Endothelial cell of umbilical vein (primary cell): ENCODE measurements around the gene TRIM17. TPM values are rescaled to one million over a fixed set of nuclear protein-coding genes. Genes with fewer than 3 reads are reported as not detected.

Experiments used
- BruUV-seq: library from RNA; stranded (reverse); fragments of 400-500 nt; replicated peaks from 2 replicates; lab custom pipeline; 2021; lab: Mats Ljungman, UMichigan
- CTCF ChIA-PET: fragments of 300-600, 350-600 bp; sonication (Branson Sonifier 250); formaldehyde crosslinking; loops from one replicate; lab custom pipeline; 2021; ENCODE audit warnings: antibody characterized with exemption, inconsistent platforms; lab: Charles Lee
- POLR2A ChIA-PET: fragments of 300-600, 350-600 bp; sonication (Branson Sonifier 250); formaldehyde crosslinking; loops from one replicate; lab custom pipeline; 2021; ENCODE audit warnings: antibody characterized with exemption, inconsistent platforms; lab: Charles Lee
- DNase-seq: peaks from one replicate; pipeline ENCODE4 v3.0.0-alpha.2; 2011; ENCODE audit warnings: low read depth, low spot score
- FAIRE-seq: peaks from 2 replicates; lab custom pipeline; 2011; peaks lifted over from hg19 to GRCh38; lab: Jason Lieb, UNC
- H2AFZ ChIP-seq: 2 replicates; pipeline ENCODE4 v1.6.0; 2012; ENCODE audit warnings: low read depth, low read length, control low read depth, inconsistent platforms
- H3K27ac ChIP-seq: 2 replicates; pipeline ENCODE4 v1.5.1; 2011; ENCODE audit warnings: low read depth, mild to moderate bottlenecking, control low read depth, low read length, moderate library complexity; ENCODE audit not compliant: insufficient read depth
- H3K27me3 ChIP-seq, 2 experiments: 2 replicates each; pipeline versions ENCODE4 v1.6.0 to v1.6.1; 2011; ENCODE audit warnings: low read length in 2 of 2, mixed read lengths in 1 of 2; ENCODE audit not compliant: control insufficient read depth in 2 of 2, insufficient read depth in 2 of 2
- H3K36me3 ChIP-seq, 2 experiments: 2 replicates in 1 of 2; 3 replicates in 1 of 2; pipeline ENCODE4 v1.5.1; 2011; ENCODE audit warnings: low read length in 2 of 2, mild to moderate bottlenecking in 1 of 2, moderate library complexity in 1 of 2; ENCODE audit not compliant: control insufficient read depth in 2 of 2, insufficient read depth in 2 of 2; ENCODE audit errors: extremely low read depth in 1 of 2
- H3K4me1 ChIP-seq: 3 replicates; pipeline ENCODE4 v1.5.1; 2011; ENCODE audit warnings: mild to moderate bottlenecking, low read length; ENCODE audit not compliant: control insufficient read depth, insufficient read depth; ENCODE audit errors: extremely low read depth
- H3K4me2 ChIP-seq: 2 replicates; pipeline ENCODE4 v1.6.1; 2011; ENCODE audit warnings: low read length, control low read depth, mixed read lengths; ENCODE audit not compliant: insufficient read depth
- H3K4me3 ChIP-seq, 3 experiments: fragments of 200-600 bp in 1 of 3; sonication (generic), shearing (Covaris generic) in 1 of 3; replicated peaks in 1 of 3; 2 replicates each; pipeline ENCODE4 v1.5.1; 2011 to 2016; ENCODE audit warnings: control low read depth in 3 of 3, low read length in 3 of 3, mild to moderate bottlenecking in 2 of 3, inconsistent platforms in 1 of 3, low read depth in 1 of 3, moderate library complexity in 1 of 3; ENCODE audit not compliant: insufficient read depth in 1 of 3
- H3K79me2 ChIP-seq: 2 replicates; pipeline ENCODE4 v1.6.0; 2012; ENCODE audit warnings: low read length, inconsistent platforms; ENCODE audit not compliant: control insufficient read depth, insufficient read depth
- H3K9ac ChIP-seq: replicated peaks from 2 replicates; pipeline ENCODE3; 2011; ENCODE audit warnings: low read length, control low read depth; ENCODE audit not compliant: insufficient read depth; ENCODE audit errors: extremely low read depth
- H3K9me1 ChIP-seq: replicated peaks from 3 replicates; pipeline ENCODE4 v1.6.0; 2011; ENCODE audit warnings: mild to moderate bottlenecking, low read length; ENCODE audit not compliant: control insufficient read depth, insufficient read depth; ENCODE audit errors: extremely low read depth
- H3K9me3 ChIP-seq: replicated peaks from 2 replicates; pipeline ENCODE4 v1.5.1; 2012; ENCODE audit warnings: low read length, inconsistent platforms; ENCODE audit not compliant: control insufficient read depth, insufficient read depth
- H4K20me1 ChIP-seq: replicated peaks from 2 replicates; pipeline ENCODE3; 2011; ENCODE audit warnings: mild to moderate bottlenecking, low read length; ENCODE audit not compliant: control insufficient read depth, insufficient read depth; ENCODE audit errors: extremely low read depth
- EZH2 ChIP-seq: IDR thresholded peaks from 2 replicates; pipeline ENCODE4 v1.6.1; 2012; ENCODE audit warnings: borderline replicate concordance, low read depth, mild to moderate bottlenecking, moderate library complexity, low read length, inconsistent platforms; ENCODE audit not compliant: severe bottlenecking
- FOS ChIP-seq: IDR thresholded peaks from 2 replicates; pipeline ENCODE4 v1.6.1; 2011; ENCODE audit warnings: mild to moderate bottlenecking, low read length, moderate library complexity, borderline replicate concordance; ENCODE audit not compliant: insufficient read depth
- GATA2 ChIP-seq: IDR thresholded peaks from 2 replicates; pipeline ENCODE4 v1.7.0; 2011; ENCODE audit warnings: low read depth, mild to moderate bottlenecking, moderate library complexity, mixed read lengths, low read length; ENCODE audit not compliant: insufficient read length, insufficient read depth
- JUN ChIP-seq: IDR thresholded peaks from 2 replicates; pipeline ENCODE4 v1.6.1; 2011; ENCODE audit warnings: borderline replicate concordance, low read depth; ENCODE audit not compliant: insufficient read length, insufficient read depth
- MYC ChIP-seq: IDR thresholded peaks from one replicate; pipeline ENCODE4 v1.6.1; 2011; ENCODE audit warnings: mild to moderate bottlenecking, low read depth, low read length
- POLR2A ChIP-seq: IDR thresholded peaks from 2 replicates; pipeline ENCODE4 v1.6.1; 2012; ENCODE audit warnings: low read depth, mild to moderate bottlenecking, control low read depth, low read length
- POLR2AphosphoS5 ChIP-seq: IDR thresholded peaks from 2 replicates; pipeline ENCODE4 v1.6.1; 2012; ENCODE audit warnings: low read depth, mild to moderate bottlenecking, control low read depth, low read length, moderate library complexity; ENCODE audit not compliant: insufficient read depth
- dilution Hi-C: fragments of 300-500 bp; cut with MboI; formaldehyde crosslinking; loops from one replicate; pipeline ENCODE4 v1.15.0; 2019; ENCODE audit warnings: low sequenced_read_pairs; ENCODE audit not compliant: extremely low pct_ligation_motif_present
- intact Hi-C: fragments of 100-400 bp; cut with micrococcal nuclease; formaldehyde crosslinking; loops from one replicate; pipeline ENCODE4 v1.10.0; 2022
- polyA plus RNA-seq, 4 experiments: library from polyadenylated mRNA; depleted of rRNA in 3 of 4; stranded (reverse) in 3 of 4; unstranded in 1 of 4; fragments of >200 nt; gene quantifications; 2 replicates each; pipeline versions ENCODE4 v1.2.1 to v1.2.3, GENCODE V29; 2011 to 2012; ENCODE audit warnings: missing spikeins in 1 of 4
- total RNA-seq: library from RNA; stranded (reverse); gene quantifications from 2 replicates; pipeline ENCODE4 v1.2.3, GENCODE V29; 2021
- TF ChIP-seq, protein P1 (sequence below), 2 donors: IDR thresholded peaks; 1 replicate in 1 of 2; 2 replicates in 1 of 2; pipeline ENCODE4 v1.5.1; 2011; ENCODE audit warnings: low read length in 2 of 2, mild to moderate bottlenecking in 2 of 2, moderate library complexity in 2 of 2, control low read depth in 1 of 2, inconsistent platforms in 1 of 2, low read depth in 1 of 2; ENCODE audit not compliant: insufficient read depth in 1 of 2; ENCODE audit errors: extremely low read depth in 1 of 2
- TF ChIP-seq, protein P2 (sequence below): IDR thresholded peaks from 2 replicates; pipeline ENCODE4 v1.6.1; 2011; ENCODE audit not compliant: insufficient read depth, insufficient read length

Gene TRIM17
- total and polyA plus RNA-seq, 2 donors (not counting 3 experiments of a cell fraction or from before 2014, with no cell fraction given) = not detected

DNA sequence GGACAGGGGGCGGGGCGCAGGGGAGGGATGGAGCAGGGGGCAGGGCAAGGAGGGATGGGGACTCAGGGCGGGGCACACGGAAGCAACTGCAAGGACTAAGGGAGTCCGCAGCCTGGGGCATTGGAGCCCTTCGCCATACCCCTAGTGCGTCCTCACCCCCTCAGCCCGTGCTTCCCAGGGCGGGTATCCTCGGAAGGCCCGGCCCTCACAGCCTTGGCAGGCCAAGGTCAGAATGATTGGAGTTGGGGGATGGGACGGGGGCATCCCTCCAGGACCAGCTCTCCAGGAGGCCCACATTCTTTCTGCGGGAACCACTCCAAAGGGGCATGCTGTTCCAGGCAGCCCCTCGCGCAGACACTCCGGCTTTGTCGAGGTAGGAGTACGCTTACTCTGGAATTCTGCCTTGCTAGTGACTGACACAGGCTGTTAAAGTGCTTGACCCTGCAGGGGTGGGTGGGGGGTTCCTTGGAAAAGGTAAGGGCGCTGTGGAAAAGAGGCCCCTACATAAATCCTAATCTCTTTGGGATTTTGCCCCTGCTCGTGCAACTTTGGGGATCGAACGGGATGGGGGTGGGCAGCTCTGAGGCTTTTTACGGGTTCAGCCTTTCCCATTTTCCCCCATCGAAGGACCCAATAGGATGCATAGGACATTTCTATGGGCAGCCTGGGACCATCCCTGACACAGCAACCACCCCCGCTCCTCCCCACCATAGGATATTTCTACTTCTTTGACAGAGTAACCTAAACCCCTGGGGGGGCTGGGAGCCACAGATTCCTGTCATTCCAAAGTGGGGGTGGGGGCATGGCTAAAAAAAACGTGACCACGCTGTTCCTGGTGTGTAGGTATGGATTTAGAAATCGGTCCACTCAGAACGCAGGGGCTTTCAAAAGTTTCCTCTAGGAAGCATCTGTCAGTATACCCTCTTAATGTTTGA, 9.3 kb downstream of the TRIM17 start:
- TF ChIP-seq, protein P1, sequence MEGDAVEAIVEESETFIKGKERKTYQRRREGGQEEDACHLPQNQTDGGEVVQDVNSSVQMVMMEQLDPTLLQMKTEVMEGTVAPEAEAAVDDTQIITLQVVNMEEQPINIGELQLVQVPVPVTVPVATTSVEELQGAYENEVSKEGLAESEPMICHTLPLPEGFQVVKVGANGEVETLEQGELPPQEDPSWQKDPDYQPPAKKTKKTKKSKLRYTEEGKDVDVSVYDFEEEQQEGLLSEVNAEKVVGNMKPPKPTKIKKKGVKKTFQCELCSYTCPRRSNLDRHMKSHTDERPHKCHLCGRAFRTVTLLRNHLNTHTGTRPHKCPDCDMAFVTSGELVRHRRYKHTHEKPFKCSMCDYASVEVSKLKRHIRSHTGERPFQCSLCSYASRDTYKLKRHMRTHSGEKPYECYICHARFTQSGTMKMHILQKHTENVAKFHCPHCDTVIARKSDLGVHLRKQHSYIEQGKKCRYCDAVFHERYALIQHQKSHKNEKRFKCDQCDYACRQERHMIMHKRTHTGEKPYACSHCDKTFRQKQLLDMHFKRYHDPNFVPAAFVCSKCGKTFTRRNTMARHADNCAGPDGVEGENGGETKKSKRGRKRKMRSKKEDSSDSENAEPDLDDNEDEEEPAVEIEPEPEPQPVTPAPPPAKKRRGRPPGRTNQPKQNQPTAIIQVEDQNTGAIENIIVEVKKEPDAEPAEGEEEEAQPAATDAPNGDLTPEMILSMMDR (IDR thresholded peaks at IDR 0.05; ENCODE audit: extremely low read depth in 1 of 2, insufficient read depth in 1 of 2, low read depth in 1 of 2, low read length in 2 of 2) = no peak
- peak; percentile 15 for TF ChIP-seq POLR2A
- H3K27ac ChIP-seq = no peak overlapping the region
- H3K4me1 ChIP-seq = peaks cover 23% of the 10 kb centered on the region
- no peaks in the 10 kb centered on the region for H3K9me1 ChIP-seq
- FAIRE-seq (no peak), DNase-seq (no peak)
- H3K79me2 ChIP-seq = peaks cover 47% of the 10 kb centered on the region
- TSS peak; percentile 20 for BruUV-seq
- peak overlapping the region; percentile 57 to 70 (median 67) for H3K4me3 ChIP-seq
- H4K20me1 ChIP-seq = no peaks in the 10 kb centered on the region
- intact Hi-C loops = loop anchor here (1.0 to 5.0 kb wide), 4 partner anchors 57 to 267 kb away; partner anchors contain the start of genes GUK1, IBA57 and RNF187
- ChIA-PET CTCF (interaction anchor here (0.6 to 5.3 kb wide), 8 partner anchors 14 to 1999 kb away, joined by 3 to 42 read pairs (median 4); a partner anchor contains a TSS), POLR2A (interaction anchor here (0.6 kb wide), 2 partner anchors 515 to 1417 kb away, joined by 6 to 9 read pairs; no protein-coding TSS in a partner anchor)
- peak overlapping the region; percentile 80 for H3K4me2 ChIP-seq
- peak overlapping the region; percentile 43 for H2AFZ ChIP-seq
- dilution Hi-C loops = no loop called here
- peak overlapping the region; percentile 38 for H3K9ac ChIP-seq
- H3K27me3 ChIP-seq = no peaks in the 10 kb centered on the region
- H3K36me3 ChIP-seq = no peaks in the 10 kb centered on the region
- H3K9me3 ChIP-seq = no peaks in the 10 kb centered on the region

DNA sequence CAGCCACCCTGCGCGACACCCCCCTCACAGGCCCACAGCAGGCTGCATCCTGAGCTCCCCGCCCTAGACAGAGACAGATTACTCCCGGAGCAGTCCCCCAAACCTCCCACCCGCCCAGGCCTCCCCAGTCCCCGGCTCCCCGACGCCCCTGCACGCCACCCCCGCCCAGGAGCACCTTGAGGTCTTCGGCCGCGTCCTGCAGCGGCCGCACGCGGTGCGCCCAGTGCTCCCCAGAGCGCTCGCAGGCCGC, 10.8 kb downstream of the TRIM17 start:
- H3K27ac ChIP-seq = no peak overlapping the region
- no TSS peak for BruUV-seq
- H3K4me2 ChIP-seq = peak overlapping the region; percentile 83
- H3K4me3 ChIP-seq = peak overlapping the region; percentile 70 to 96 (median 73)
- H3K4me1 ChIP-seq = peaks cover 23% of the 10 kb centered on the region
- peak overlapping the region; percentile 82 for H3K9ac ChIP-seq
- H3K9me3 ChIP-seq = no peaks in the 10 kb centered on the region
- peaks cover 0 to 2% of the 10 kb centered on the region in 2 experiments for H3K36me3 ChIP-seq
- TF ChIP-seq POLR2A (no peak), POLR2AphosphoS5 (no peak), FOS (no peak), MYC (no peak), JUN (no peak), GATA2 (no peak), EZH2 (no peak)
- TF ChIP-seq, protein P2, sequence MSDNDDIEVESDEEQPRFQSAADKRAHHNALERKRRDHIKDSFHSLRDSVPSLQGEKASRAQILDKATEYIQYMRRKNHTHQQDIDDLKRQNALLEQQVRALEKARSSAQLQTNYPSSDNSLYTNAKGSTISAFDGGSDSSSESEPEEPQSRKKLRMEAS = no peak
- TF ChIP-seq, protein P1 (IDR thresholded peaks at IDR 0.05; ENCODE audit: extremely low read depth in 1 of 2, insufficient read depth in 1 of 2, low read depth in 1 of 2, low read length in 2 of 2) = no peak
- ChIA-PET POLR2A (interaction anchor here (0.7 kb wide), 1 partner anchor 400 kb away, joined by 3 read pairs; no protein-coding TSS in a partner anchor), CTCF (interaction anchor here (1.0 to 5.3 kb wide), 5 partner anchors 10 to 192 kb away, joined by 3 to 42 read pairs (median 4); a partner anchor contains a TSS)
- no peaks in the 10 kb centered on the region for H3K27me3 ChIP-seq
- H4K20me1 ChIP-seq = no peaks in the 10 kb centered on the region
- no peak overlapping the region for H2AFZ ChIP-seq
- DNase-seq (no peak), FAIRE-seq (no peak)
- peaks cover 59% of the 10 kb centered on the region for H3K79me2 ChIP-seq
- dilution Hi-C loops (no loop called here), intact Hi-C loops (loop anchor here (1.0 to 5.0 kb wide), 6 partner anchors 13 to 265 kb away; partner anchors contain the start of genes GUK1 and IBA57)
- H3K9me1 ChIP-seq = no peaks in the 10 kb centered on the region
